Activated CD4-positive, alpha-beta T cell treated with anti-CD3 and anti-CD28 coated beads, Interleukin-2, amount 50 U/mL, for 16 hours (primary cell): ENCODE data around the gene CCZ1.
"Not testable (repeated sequence)": the region's sequence is repeated elsewhere in the genome, so short reads cannot be mapped to it uniquely, and the experiment has no call there.

ENCODE experiments used
- DNase-seq: peaks from one replicate; pipeline ENCODE4 v3.0.0-alpha.2; 2020

Gene CCZ1

DNA sequence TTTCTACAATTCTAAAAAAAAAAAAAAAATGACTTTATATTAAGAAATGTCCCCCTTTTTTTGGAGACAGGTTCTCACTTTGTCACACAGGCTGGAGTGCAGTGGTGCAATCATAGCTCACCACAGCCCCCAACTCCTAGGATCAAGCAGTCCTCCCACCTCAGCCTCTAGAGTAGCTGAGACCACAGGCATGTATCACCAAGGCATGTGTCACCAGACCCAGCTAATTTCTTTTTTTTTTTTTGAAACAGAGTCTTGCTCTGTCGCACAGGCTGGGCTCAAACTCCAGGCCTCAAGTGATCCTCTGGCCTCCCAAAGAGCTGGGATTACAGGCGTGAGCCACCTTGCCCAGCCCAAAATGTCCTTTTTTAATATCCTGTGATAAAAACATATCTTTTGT lies 25.6 kb downstream of the CCZ1 start:
- DNase-seq: not testable (repeated sequence)

DNA sequence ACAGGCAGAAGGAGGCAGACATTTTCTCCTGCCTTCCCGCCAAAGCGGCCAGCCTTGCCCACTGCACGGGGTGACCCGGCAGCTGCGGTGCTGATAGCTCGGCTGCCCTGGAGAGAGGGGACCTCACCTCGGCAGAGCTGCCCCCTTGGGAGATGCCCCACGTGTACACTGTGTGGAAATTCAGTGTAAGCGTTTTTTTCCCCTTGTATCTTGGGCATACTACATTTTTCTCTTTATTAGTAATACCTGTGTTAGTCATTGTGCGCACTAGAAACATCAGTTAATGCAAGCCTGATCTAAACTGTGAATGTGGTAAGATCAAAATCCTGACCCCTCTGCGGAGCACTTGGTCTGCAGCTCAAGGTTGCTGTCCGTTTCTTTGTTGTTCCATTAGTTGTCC lies 26.1 kb downstream of the CCZ1 start:
- DNase-seq: not testable (repeated sequence)

DNA sequence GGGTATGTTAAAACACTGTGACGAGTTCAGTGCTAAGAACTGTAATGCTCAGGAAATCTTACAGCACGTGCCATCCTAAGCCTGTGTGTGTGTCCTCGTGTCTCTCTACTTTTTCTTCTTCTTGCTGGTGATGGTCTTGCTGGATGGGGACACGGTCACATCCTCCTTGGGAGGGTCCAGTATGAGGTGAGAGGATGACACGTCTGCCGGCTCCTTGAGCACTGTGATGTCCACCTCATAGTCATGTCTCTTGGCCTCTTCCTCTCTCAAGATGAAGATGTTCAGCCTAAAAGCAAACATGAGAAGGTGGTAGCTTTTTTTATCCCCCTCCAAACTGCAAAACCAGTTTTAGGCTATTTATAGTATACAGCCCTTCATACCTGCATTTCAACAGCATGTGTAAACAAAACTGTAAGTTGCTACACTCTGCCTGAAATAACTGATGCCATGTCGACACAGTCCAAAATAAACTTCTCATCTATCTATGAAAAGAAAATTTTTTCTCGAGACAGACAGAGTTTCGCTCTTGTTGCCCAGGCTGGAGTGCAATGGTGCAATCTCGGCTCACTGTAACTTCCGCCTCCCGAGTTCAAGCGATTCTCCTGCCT lies 27.8 kb downstream of the CCZ1 start:
- not testable (repeated sequence) for DNase-seq

DNA sequence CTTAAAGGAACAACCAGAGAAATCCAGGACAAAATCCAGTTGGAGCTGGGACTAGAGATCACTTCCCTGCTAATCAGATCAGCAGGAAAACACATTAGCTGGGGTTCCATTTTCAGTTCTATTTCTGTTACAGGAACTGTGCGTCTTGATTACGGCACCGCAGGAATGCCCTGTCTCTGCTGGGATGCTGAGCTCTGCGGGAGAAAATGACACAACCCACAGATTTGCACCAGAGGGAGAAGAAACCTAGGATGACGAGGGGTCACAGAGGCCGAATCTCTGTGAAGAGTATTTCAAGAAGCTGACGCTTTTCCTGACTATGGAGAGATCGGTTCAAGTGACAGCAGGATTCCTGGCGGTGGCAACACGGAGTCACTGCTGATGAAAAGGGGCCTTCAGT lies 31.8 kb downstream of the CCZ1 start:
- not testable (repeated sequence) for DNase-seq

DNA sequence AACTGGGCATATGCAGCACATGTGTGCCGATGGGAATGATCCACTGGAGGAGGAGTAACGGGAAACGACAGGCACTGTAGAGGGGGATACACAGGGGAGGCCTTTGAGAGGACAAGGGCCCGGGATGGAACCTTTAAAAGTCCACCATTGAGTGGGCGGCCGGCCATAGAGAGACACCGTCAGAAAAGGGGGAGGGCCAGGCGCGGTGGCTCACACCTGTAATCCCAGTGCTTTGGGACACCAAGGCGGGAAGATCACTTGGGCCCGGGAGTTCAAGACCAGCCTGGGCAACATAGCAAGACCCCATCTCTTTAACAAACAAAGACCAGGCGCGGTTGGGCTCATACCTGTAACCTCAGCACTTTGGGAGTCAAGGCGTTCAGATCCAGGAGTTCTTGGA lies 32.7 kb downstream of the CCZ1 start:
- not testable (repeated sequence) for DNase-seq

DNA sequence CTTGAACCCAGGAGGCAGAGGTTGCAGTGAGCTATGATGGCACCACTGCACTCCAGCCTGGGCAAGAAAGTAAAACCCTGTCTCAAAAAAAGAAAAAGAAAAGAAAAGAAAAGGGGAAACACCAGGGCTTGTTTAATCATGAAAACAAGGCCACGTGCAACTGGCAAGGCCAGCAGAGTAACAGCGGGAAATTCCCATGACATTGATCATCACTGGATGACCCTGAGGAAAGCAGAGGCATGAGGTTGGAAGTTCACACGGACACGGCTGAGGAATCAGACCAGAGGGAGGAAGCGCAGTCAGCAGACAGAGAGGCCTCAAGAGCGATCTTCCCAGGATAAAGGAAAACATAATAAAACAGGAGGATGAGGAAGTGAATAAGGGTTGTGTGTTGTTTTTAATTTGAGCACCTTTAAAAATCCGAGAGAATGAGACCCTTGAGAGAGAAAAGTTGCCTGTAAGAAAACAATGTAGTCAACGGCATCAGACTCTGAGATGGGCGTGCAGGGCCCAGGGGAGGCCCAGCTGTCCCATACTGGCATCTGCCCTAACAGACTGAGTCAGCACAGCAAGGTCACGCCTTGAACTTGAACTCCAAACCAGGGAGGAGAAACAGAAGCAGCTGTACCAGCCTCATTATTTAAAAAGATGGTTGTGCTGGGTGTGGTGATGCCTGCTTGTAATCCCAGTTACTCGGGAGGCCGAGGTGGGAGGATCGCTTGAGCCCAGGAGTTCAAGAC lies 33.5 kb downstream of the CCZ1 start:
- DNase-seq: not testable (repeated sequence)

DNA sequence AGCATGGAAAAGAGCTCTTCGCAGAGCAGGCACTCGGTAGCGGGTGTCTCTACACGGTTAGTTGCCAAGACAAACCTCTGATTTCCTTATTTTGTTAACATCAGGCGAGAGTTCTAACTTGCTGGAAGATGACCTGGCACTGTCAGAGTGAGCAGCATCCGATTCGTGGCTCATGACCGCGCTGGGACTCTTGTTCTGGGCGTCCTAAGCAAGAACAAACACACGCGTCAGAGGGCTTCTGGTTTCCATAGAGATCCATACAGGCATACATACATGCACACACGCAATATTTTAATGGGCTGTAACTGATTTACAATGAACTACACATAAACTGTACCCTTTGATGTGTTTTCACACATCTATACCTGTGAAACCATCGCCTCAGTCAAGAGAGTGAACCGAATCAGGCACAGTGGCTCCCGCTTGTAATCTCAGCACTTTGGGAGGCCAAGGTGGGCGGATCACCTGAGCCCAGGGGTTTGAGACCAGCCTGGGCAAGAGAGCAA lies 36.5 kb downstream of the CCZ1 start:
- not testable (repeated sequence) for DNase-seq

DNA sequence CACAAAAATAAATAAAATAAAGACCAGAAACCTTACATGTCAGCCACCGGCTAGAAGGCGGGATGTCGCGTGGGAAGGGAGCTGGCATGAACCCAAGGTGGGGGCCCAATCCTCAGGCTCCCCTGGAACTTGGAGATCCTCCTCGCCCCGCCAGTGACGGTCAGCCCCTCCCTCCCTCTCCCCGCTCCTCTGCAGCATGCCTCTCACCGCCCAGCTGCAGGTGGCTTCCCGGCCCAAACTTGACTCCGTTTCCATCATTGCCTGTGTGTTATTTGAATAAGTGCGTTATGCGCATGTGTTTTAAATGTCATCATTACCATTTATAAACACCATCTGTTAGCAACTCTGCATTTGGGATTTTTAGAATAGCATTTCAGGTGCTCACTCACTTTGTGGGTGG lies 64.7 kb downstream of the CCZ1 start:
- not testable (repeated sequence) for DNase-seq

DNA sequence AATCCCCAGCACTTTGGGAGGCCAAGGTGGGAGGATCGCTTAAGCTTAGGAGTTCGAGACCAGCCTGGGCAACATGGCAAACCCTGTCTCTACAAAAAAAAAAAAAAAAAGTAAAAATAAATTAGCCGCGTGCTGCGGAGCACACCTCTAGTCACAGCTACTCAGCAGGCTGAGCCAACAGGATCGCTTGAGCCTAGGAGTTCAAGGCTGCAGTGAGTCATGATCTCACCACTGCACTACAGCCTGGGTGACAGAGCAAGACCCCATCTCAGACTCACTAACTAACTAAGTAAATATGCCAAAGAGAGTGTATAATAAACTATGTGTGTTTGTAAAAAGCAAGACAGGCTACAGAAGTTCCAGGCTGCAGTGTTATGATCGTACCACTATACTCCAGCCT lies 65.3 kb downstream of the CCZ1 start:
- DNase-seq: not testable (repeated sequence)

DNA sequence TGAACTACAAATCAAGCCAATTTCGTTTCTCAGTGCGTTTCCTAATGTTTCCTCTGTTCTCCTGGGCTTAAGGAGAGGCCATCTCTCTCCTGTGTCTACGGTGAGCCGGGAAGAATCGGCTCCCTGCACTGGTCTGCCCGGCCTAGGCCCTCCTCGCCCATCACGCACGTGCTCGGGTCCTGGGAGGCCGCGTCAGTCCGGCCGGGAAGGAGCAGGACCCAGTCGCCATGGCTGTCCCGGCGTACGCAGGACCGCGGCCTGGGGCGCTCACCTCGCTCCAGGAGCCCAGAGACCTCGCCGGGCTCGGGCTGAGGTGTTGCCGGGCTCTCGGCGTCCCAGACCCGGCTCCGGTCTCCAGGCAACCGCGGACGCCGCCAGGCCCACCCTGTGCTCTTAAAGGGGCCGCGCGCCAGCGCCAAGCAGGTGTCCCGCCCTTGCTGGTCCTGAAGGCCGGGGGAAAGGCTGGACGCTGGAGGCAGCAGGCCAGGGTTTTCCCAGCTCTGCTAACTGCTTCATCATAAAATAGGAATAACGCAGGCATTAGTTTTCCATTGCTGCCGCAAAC lies 71.9 kb downstream of the CCZ1 start, which contains the start of gene RSPH10B:
Gene RSPH10B, minus strand, starts transcription at position 343 of the 565 bp plus-strand sequence. CDS start 3,573 bp downstream, outside the sequence.
- not testable (repeated sequence) for DNase-seq

DNA sequence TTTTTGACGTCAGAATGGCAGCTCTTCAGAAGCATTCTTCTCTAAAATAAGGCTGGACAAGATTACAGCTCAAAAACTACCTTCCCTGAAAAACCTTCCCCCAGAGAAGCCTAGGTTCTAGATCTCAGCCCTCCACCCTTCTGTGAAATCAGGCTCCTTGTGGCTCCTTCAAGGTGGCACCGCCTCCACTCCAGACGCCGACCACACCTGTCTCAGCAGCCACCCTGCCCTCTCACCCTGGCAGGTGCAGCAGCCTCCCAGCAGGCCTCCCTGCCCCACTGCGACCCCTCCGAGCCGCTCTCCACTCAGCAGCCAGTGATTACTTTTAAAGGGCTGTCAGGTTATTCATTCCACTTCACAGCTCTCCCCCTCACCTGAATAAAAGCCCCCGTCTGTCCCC lies 75.0 kb downstream of the CCZ1 start:
- DNase-seq: not testable (repeated sequence)
